Cardiac fibroblast (primary cell): ENCODE measurements around the gene ADAT2.

Experiments
- DNase-seq, 2 donors: peaks; one replicate each; pipeline versions ENCODE4 v3.0.0 to v3.0.0-alpha.2; 2010; ENCODE audit warnings: low read depth in 2 of 2
- H3K4me3 ChIP-seq, 2 donors: replicated peaks in 1 of 2; 1 replicate in 1 of 2; 2 replicates in 1 of 2; pipeline ENCODE4 v1.5.1; 2011; ENCODE audit warnings: low read depth in 2 of 2, low read length in 2 of 2, mild to moderate bottlenecking in 2 of 2, moderate library complexity in 1 of 2
- CTCF ChIP-seq: IDR thresholded peaks from one replicate; pipeline ENCODE4 v1.5.1; 2011; ENCODE audit warnings: low read depth, mild to moderate bottlenecking, low read length, inconsistent platforms

Gene ADAT2

GRCh38 chr6:143399176-143399575, 51.3 kb downstream of the ADAT2 start:
- no peak for TF ChIP-seq CTCF
- DNase-seq: peak; percentile 33 to 37

GRCh38 chr6:143397227-143398222, 53.0 kb downstream of the ADAT2 start:
- no peak overlapping the region for H3K4me3 ChIP-seq
- TF ChIP-seq CTCF: no peak
- peak; percentile 90 to 94 for DNase-seq

More at GRCh38 chr6:143399176-143399575, 51.3 kb downstream of the ADAT2 start:
- no peak overlapping the region for H3K4me3 ChIP-seq

GRCh38 chr6:143396497-143397226, 53.8 kb downstream of the ADAT2 start:
- TF ChIP-seq CTCF: no peak
- peak; percentile 8 to 29 for DNase-seq
- H3K4me3 ChIP-seq: no peak overlapping the region

- no peak for TF ChIP-seq CTCF
- DNase-seq: no peak
- H3K4me3 ChIP-seq: no peak overlapping the region
These were observed 54.8 kb downstream of the ADAT2 start for GRCh38 chr6:143395699-143396098.

GRCh38 chr6:143394389-143394788, 56.1 kb downstream of the ADAT2 start:
- no peak overlapping the region for H3K4me3 ChIP-seq
- DNase-seq: no peak
- TF ChIP-seq CTCF: no peak

GRCh38 chr6:143390278-143390677, 60.2 kb downstream of the ADAT2 start:
- TF ChIP-seq CTCF: no peak
- H3K4me3 ChIP-seq: no peak overlapping the region
- DNase-seq: no peak
